A549 (cell line): ENCODE data around the gene NFASC.

ENCODE experiments used
- CEBPB ChIP-seq, 2 experiments: fragments of >200 bp in 1 of 2; sonication (Bioruptor Twin) in 1 of 2; formaldehyde crosslinking in 1 of 2; IDR thresholded peaks; 2 replicates each; pipeline ENCODE4 v1.6.1; 2012 to 2016
- ESRRA ChIP-seq: fragments of 150-350 bp; IDR thresholded peaks from 2 replicates; pipeline ENCODE4 v1.6.1; 2014; ENCODE audit warnings: mild to moderate bottlenecking, low read length, borderline replicate concordance
- HDAC2 ChIP-seq: fragments of 200-600 bp; sonication (generic); IDR thresholded peaks from 2 replicates; pipeline ENCODE4 v1.6.1; 2016
- MAFK ChIP-seq: fragments of 450-650 bp; IDR thresholded peaks from 2 replicates; pipeline ENCODE4 v1.6.1; 2014; ENCODE audit not compliant: partially characterized antibody
- POLR2A ChIP-seq: IDR thresholded peaks from 2 replicates; pipeline ENCODE4 v1.6.1; 2012; ENCODE audit warnings: mild to moderate bottlenecking, low read length
- RAD21 ChIP-seq, 2 experiments: fragments of >200 bp in 1 of 2; sonication (Bioruptor Twin) in 1 of 2; formaldehyde crosslinking in 1 of 2; IDR thresholded peaks in 1 of 2; conservative IDR thresholded peaks in 1 of 2; 2 replicates in 1 of 2; 3 replicates in 1 of 2; pipeline ENCODE4 v1.6.1; 2012 to 2018; ENCODE audit warnings: inconsistent platforms in 1 of 2
- RARB ChIP-seq: fragments of 250-450 bp; sonication (Bioruptor Pico); IDR thresholded peaks from 2 replicates; pipeline ENCODE4 v1.8.0; 2021; ENCODE audit warnings: mild to moderate bottlenecking, moderate library complexity
- TF ChIP-seq, protein P1 (sequence below): fragments of >200 bp; sonication (Bioruptor Twin); formaldehyde crosslinking; IDR thresholded peaks from 3 replicates; pipeline ENCODE4 v1.5.1; 2016
- TF ChIP-seq, protein P2 (sequence below): IDR thresholded peaks from 2 replicates; pipeline ENCODE4 v1.6.1; 2012

DNA sequence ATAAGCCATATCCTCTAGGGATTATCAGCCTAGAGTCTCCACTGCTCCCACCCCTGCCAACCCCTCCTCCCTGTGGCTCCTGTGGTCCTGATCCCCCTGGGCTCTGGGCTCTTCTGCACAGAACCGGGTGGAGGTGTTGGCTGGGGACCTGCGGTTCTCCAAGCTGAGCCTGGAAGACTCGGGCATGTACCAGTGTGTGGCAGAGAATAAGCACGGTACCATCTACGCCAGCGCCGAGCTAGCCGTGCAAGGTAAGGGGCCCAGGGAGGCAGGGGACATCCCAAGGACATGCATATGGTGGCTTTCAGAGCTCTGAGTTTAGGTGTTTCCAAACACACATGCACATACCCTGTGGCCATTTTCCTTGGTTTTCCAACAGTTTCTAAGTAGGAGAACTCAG lies 191.7 kb downstream of the NFASC start:
- TF ChIP-seq RARB (CRISPR knock-in tag) (no peak), ESRRA (no peak), HDAC2 (no peak), POLR2A (no peak), RAD21 (conservative IDR thresholded peaks at IDR 0.05 in 1 of 2, IDR thresholded peaks at IDR 0.05 in 1 of 2) (no peak), MAFK (no peak), CEBPB (IDR thresholded peaks at IDR 0.05) (no peak)
- TF ChIP-seq, protein P1, sequence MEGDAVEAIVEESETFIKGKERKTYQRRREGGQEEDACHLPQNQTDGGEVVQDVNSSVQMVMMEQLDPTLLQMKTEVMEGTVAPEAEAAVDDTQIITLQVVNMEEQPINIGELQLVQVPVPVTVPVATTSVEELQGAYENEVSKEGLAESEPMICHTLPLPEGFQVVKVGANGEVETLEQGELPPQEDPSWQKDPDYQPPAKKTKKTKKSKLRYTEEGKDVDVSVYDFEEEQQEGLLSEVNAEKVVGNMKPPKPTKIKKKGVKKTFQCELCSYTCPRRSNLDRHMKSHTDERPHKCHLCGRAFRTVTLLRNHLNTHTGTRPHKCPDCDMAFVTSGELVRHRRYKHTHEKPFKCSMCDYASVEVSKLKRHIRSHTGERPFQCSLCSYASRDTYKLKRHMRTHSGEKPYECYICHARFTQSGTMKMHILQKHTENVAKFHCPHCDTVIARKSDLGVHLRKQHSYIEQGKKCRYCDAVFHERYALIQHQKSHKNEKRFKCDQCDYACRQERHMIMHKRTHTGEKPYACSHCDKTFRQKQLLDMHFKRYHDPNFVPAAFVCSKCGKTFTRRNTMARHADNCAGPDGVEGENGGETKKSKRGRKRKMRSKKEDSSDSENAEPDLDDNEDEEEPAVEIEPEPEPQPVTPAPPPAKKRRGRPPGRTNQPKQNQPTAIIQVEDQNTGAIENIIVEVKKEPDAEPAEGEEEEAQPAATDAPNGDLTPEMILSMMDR = no peak
- TF ChIP-seq, protein P2, sequence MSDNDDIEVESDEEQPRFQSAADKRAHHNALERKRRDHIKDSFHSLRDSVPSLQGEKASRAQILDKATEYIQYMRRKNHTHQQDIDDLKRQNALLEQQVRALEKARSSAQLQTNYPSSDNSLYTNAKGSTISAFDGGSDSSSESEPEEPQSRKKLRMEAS = no peak
